H4 (cell line): ENCODE measurements around the gene NAP1L1. TPM values are rescaled to one million over a fixed set of nuclear protein-coding genes. Genes with fewer than 3 reads are reported as not detected.

Source experiments
- DNase-seq: peaks from one replicate; pipeline ENCODE4 v3.0.0-alpha.2; 2015; ENCODE audit warnings: low spot score
- total RNA-seq: library from RNA; depleted of rRNA; stranded (reverse); fragments of >200 nt; shearing (Covaris generic); gene quantifications from 2 replicates; pipeline ENCODE4 v1.2.3, GENCODE V29; 2014

Gene NAP1L1
- total RNA-seq, 1 experiment from 2014 or later: 299 TPM

DNA sequence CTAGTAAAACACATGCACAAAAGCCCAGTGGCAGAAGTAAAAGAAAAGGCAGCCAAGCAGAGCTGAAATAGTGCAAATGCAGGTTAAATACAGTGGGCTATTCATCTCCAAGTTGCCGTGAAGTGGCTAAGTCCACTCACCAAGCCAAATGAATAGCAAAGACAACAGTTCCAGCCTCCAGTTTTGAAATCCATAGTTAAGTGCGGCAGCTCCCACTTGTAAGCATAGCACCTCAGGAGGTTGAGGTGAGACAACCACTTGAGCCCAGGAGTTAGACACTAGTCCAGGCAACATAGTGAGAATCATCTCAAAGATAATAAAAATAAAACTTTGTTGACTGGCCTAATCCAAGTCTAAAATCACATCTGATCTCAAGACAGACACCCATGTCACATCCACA lies 43.1 kb downstream of the NAP1L1 start:
- no peak for DNase-seq

DNA sequence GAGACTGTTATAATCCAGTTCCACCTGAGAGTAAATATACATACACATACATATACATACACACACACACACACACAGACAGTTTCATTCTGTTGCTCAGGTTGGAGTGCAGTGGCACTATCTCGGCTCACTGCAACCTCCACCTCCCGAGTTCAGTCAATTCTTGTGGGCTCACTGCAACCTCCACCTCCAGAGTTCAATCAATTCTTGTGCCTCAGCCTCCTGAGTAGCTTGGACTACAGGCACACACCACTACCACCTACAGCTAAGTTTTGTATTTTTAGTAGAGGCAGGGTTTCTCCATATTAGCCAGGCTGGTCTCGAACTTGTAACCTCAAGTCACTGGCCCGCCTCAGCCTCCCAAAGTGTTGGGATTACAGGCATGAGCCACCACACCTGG lies 44.0 kb downstream of the NAP1L1 start:
- no peak for DNase-seq

DNA sequence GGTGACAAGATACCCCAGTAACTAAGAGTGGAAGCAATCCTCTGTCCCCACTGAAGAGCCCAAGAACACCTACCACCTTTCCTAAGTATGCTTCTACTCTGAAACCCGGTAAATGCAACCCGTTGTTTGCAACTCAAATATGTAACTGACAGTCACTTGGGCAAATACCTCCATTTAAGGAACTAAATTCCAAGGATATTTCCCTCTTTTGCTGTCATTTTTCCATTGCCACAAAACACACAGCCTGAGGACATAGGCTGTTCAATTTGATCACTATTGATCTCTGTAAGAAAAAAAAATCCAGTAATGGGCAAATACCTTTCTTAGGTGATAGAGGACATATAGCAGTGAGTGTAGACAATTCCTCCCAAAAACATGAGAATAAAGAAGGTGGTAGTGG lies 46.3 kb downstream of the NAP1L1 start:
- DNase-seq: no peak

GRCh38 chr12:76037130-76038103 lies 47.1 kb downstream of the NAP1L1 start:
- DNase-seq: peak; percentile 82

DNA sequence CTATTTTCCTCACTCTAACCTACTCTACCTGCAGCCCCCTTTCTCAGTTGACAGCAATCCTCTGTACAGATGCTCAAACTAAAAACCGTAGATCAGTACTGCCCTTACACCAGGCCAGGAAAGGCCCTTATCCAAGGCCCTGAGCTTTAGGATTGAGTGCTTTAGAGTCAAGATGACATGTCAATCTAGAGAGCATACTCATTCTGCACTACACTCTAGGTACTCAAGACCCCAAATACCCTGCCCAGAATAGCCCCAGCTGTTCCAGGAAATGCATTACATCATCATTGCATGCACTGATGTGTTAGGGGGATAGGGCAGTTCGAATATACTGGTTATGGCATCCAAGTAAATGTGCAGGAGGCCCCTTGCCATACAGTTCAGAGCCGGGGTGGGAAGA lies 49.4 kb downstream of the NAP1L1 start:
- no peak for DNase-seq

DNA sequence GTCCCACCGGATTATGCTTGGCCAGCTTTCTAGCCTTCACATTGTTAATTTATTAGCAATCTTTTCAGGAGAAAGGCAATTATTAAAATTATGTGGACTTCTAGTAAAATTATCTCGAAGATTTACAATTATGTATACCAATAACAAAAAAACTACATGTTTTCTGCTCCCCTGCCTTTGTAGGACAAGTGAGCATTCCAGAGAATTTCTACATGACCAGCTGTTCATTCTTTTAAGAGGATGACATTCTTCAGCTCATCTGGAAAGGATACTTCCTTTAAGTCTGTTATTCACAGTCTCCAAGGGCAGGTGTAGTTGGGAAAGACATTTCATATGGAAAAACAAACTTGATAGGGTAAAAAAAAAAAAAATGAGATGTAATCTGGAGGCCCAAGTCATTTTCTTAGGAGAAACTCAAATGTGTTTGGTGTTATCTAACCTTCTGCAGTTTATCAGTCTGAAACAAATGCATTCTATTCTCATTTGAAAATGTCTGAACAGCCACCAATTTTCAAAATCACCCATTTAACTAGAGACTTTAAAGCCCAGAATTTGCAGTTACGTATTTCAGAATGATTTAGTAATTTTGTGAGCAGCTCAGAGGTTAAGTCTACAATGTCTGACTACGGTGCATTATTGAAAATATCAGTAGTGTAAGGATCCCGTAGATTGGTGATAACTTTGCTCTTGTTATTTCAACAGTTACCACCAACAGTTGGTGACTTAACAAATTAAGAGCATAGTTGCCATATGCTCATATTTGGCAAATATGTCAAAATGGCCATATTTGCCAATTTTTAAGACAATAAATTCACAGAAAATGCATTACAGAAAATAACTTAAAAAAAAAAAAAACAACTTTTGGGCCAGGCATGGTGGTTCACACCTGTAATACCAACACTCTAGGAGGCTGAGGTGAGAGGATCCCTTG lies 51.1 kb downstream of the NAP1L1 start:
- DNase-seq: no peak

DNA sequence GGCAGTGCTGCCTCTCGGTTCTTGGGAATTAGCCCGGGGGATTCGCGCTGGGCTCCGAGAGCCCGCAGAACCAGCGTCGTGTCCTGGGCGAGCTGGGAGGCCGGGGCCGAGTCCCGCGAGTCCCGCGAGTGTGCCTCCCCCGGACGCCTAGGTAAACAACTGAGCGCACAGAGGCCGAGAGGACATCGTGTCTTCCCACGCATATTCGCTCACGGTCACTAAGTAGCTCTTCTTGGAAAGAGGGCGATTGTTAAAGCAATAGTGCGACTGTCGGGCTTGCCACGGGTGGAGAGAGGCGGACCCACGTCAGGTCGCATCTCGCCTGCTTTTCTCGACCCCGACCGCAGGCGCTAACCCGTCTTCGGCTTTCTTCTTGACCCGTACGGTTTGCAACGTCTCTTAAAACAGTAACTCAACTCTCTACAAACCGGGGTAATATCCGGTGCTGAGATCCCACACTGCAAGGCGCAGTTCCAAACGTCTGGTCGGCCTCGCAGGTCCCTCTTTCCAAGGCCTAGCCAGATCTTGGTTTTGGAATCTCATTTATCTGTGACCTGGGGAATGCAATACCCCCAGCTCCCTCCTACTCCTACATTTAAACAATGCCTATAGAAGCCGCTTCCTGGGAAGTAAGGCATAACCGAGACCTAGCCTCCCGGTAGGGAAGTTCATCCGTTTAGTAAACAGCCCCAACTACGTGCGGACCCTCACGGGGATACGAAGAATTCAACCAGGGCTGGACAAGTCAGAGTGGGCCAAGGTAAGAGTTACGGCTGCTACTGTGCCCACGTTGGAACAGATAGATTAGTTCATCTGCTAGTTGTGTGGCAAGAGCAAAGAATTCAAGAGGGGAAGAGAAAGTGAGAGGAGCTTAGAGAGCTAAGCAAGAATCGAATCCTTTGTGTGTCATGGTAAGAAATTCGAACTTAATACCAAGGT lies 52.2 kb downstream of the NAP1L1 start:
- DNase-seq: peak; percentile 48

- peak; percentile 91 for DNase-seq
These were observed 53.0 kb downstream of the NAP1L1 start, which contains the start of gene PHLDA1 for GRCh38 chr12:76031414-76032042. Gene PHLDA1, minus strand, starts transcription at chr12:76031776.

DNA sequence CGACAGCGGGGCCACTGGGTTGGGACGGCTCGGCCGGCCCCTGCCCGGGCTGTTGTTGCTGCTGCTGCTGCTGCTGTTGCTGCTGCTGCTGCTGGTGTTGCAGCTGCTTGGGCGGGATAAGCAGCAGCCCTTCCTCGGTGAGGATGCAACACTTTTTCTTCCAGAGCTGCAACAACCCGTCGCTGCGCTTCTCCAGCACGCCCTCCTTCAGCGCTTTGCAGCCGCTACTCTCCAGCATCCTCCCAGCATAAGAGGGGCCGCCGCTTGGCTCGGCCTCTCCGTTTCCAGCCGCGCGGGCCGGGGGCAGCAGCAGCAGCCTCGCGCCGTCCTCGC lies 53.4 kb downstream of the NAP1L1 start:
- no peak for DNase-seq

GRCh38 chr12:76030341-76031080 lies 54.0 kb downstream of the NAP1L1 start:
- DNase-seq: peak; percentile 54

DNA sequence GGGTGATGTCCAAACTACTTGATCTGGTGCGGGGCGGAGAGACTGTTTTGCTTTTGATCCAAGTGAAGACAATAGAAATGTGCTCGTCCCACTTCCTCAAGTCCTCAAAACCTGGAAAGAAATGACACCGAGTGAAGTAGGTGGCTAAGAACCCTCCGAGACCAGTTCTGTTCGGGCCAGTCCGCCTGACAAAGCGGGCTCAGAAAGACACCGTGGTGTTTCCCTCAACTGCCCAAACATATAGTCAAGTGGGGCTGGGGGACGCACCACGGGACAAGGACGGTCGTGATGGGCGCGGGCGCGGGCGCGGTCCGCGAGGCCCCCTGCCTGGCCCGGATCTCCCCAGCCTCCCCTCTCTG lies 54.5 kb downstream of the NAP1L1 start:
- peak; percentile 34 for DNase-seq

GRCh38 chr12:76028571-76029277 lies 55.8 kb downstream of the NAP1L1 start:
- no peak for DNase-seq

- peak; percentile 22 for DNase-seq
These were observed 57.8 kb downstream of the NAP1L1 start for GRCh38 chr12:76026643-76027063.

DNA sequence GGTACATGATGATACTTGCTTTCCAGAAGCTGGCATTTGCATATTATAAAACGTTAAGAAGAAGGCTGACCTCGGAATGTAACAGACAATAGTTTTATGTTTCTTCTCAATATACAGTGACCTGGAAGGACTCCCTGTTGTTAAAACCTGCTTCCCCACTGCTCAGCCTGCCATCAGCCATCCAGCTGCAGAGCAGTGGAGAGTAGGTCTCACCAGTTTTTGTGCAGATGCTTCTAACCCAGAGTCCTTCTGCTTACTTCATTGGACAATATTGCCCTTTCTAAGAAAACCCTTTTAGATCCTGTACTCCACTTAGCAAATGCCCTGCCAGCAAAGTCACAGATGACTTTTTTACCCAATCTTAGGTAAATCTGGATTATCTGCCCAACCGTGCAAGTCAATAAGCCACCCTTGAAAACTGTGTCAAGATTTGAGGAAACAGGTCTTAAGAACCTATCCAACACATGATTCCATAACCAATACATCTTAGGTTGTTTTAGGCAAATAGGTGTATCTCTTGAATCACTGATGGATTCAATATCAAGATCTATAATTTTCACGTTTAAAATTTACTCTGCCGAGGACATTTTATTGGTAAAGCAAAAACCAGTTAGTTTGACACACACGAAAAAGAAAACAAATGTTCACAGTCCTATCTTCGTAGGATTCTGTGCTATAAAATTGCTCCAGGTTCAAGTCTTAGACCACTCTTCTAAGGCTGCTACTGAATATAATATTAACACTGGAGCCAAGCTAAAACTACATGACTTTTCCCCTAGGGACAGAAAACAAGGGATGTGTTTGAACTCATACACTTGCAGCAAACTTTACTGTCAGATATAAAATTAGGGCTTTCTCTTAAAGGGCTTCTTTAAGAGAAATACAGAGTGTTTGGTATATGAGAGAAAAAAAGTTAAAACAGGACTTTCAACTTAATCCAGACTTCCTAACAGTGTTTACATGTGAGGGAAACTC lies 58.6 kb downstream of the NAP1L1 start:
- no peak for DNase-seq

- DNase-seq: peak; percentile 43
These were observed 59.4 kb downstream of the NAP1L1 start for GRCh38 chr12:76024942-76025600.

DNA sequence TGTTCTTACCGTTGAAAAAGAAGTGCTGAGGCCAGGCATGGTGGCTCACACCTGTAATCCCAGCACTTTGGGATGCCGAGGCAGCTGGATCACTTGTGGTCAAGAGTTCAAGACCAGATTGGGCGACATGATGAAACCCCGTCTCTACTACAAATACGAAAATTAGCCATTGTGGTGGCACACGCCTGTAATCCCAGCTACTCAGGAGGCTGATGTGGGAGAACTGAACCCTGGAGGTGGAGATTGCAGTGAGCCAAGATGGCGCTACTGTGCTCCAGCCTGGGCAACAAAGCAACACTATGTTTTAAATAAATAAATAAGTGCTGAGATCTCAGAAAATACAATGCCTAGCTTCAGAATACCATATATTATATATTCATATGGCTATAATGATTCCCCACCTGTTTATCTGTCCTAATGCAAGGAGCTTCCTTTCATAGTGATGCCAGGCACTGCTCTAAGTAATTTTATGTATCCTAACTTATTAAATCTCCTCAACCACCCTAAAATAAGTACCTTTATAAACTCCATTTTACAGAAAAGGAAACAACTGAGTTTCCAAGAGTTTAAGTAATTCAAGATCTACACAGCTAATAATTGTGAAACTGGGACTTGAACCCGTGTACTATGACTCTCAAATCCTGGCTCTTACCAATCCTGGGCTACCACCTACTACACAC lies 60.2 kb downstream of the NAP1L1 start:
- no peak for DNase-seq

DNA sequence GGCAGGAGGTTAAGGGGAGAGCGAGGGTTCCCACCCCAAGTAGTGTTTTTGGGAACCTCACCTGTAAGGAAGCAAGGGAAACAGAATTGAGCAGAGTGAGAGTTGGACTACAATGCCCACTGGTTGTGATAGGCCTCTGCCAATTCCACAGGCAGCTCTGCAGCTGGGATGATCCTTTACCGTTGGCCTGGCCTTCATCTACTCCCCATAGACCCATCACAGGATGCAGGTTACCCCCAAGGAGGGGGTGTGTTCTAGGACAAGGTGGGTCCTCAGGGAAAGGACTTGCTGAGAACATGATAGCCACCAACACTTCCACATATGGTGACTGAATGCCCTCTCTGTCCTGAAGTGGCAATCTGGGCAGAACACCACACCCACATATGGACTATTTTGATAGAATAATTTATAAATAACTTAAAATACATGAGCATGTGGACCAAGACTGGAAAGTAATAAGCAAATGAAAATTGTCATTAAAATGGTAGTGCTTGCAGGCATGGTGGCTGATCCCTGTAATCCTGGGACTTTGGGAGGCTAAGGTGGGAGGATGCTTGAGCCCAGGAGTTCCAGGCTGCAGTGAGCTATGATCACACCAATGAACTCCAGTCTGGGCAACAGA lies 61.3 kb downstream of the NAP1L1 start:
- no peak for DNase-seq
